GM21423 (cell line): ENCODE results near the gene TRMT6.

Experiments
- ATAC-seq: cut with Tn5 transposase; IDR thresholded peaks from one replicate; pipeline ENCODE4 v1.9.1; 2021; ENCODE audit warnings: mild to moderate bottlenecking, moderate library complexity; ENCODE audit not compliant: unreplicated experiment

Gene TRMT6

GRCh38 chr20:5908981-5909380, 41.4 kb downstream of the TRMT6 start:
- no peak for ATAC-seq

GRCh38 chr20:5900908-5901307, 49.4 kb downstream of the TRMT6 start:
- no peak for ATAC-seq

- ATAC-seq = no peak
Measured at GRCh38 chr20:5899444-5899843, 50.9 kb downstream of the TRMT6 start.

- ATAC-seq = no peak
Measured at GRCh38 chr20:5895626-5896025, 54.7 kb downstream of the TRMT6 start.

GRCh38 chr20:5893621-5894020, 56.7 kb downstream of the TRMT6 start:
- no peak for ATAC-seq

GRCh38 chr20:5893052-5893451, 57.3 kb downstream of the TRMT6 start:
- ATAC-seq = no peak

GRCh38 chr20:5890773-5891441, 59.4 kb downstream of the TRMT6 start:
- no peak for ATAC-seq

GRCh38 chr20:5888041-5888440, 62.3 kb downstream of the TRMT6 start:
- ATAC-seq = no peak

GRCh38 chr20:5887386-5887785, 62.9 kb downstream of the TRMT6 start:
- ATAC-seq = no peak
